ENCODE results near the gene ZNF341.

GRCh38 chr20:33687993-33688937, 43.5 kb upstream of the ZNF341 start:
- TF ChIP-seq JUNB (IDR thresholded peaks at IDR 0.05; ENCODE audit: unreplicated experiment) (no peak), CTCF (conservative IDR thresholded peaks at IDR 0.05; ENCODE audit: low read depth in 2 of 2) (no peak), EZH2 (IDR thresholded peaks at IDR 0.05; ENCODE audit: low read depth, unreplicated experiment) (no peak), REST (IDR thresholded peaks at IDR 0.05; ENCODE audit: unreplicated experiment) (no peak), POLR2AphosphoS5 (IDR thresholded peaks at IDR 0.05; ENCODE audit: low read depth) (no peak), EZH2phosphoT487 (IDR thresholded peaks at IDR 0.05; ENCODE audit: unreplicated experiment) (no peak), ETS1 (IDR thresholded peaks at IDR 0.05) (no peak), STAT1 (IDR thresholded peaks at IDR 0.05; ENCODE audit: unreplicated experiment) (no peak), ZNF114 (CRISPR knock-in tag; IDR thresholded peaks at IDR 0.05) (no peak), ZNF331 (CRISPR knock-in tag; IDR thresholded peaks at IDR 0.05; ENCODE audit: low read depth) (no peak), CREB1 (CRISPR knock-in tag; IDR thresholded peaks at IDR 0.05; ENCODE audit: low read depth) (no peak), ZNF462 (CRISPR knock-in tag; IDR thresholded peaks at IDR 0.05) (no peak)

Measured in GM23338 (cell line).